ENCODE measurements around the gene XRN2.

DNA sequence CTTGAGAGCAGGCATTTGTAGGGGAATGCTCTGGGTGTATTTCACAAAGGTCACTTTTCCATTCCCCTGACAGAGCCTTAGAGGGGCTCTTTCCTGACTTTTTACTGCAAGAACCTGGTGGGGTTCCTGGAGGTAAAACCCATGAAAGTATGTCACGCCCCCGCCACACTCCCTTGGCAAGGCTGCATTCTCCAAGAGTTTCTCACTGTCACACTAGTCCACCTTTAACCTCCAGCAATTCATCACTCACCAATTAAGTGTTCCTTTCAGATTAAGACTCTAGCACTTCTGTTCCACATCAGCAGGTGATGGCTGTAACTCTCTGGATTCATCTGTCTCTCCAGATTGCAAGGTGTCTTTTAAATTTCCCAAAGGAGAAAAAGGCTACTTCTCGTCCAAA, 126.9 kb downstream of the XRN2 start:
- TF ChIP-seq, protein P1, sequence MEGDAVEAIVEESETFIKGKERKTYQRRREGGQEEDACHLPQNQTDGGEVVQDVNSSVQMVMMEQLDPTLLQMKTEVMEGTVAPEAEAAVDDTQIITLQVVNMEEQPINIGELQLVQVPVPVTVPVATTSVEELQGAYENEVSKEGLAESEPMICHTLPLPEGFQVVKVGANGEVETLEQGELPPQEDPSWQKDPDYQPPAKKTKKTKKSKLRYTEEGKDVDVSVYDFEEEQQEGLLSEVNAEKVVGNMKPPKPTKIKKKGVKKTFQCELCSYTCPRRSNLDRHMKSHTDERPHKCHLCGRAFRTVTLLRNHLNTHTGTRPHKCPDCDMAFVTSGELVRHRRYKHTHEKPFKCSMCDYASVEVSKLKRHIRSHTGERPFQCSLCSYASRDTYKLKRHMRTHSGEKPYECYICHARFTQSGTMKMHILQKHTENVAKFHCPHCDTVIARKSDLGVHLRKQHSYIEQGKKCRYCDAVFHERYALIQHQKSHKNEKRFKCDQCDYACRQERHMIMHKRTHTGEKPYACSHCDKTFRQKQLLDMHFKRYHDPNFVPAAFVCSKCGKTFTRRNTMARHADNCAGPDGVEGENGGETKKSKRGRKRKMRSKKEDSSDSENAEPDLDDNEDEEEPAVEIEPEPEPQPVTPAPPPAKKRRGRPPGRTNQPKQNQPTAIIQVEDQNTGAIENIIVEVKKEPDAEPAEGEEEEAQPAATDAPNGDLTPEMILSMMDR (IDR thresholded peaks at IDR 0.05; ENCODE audit: poor library complexity, severe bottlenecking), result no peak
- TF ChIP-seq POLR2AphosphoS5 (IDR thresholded peaks at IDR 0.05) (no peak), TAF1 (IDR thresholded peaks at IDR 0.05; ENCODE audit: low read depth) (no peak), EZH2 (IDR thresholded peaks at IDR 0.05; ENCODE audit: borderline replicate concordance, insufficient read depth, low read length, poor library complexity, severe bottlenecking) (no peak), EP300 (conservative IDR thresholded peaks at IDR 0.05; ENCODE audit: poor library complexity, severe bottlenecking) (no peak), RAD21 (conservative IDR thresholded peaks at IDR 0.05) (no peak)
- TF ChIP-seq, protein P2, sequence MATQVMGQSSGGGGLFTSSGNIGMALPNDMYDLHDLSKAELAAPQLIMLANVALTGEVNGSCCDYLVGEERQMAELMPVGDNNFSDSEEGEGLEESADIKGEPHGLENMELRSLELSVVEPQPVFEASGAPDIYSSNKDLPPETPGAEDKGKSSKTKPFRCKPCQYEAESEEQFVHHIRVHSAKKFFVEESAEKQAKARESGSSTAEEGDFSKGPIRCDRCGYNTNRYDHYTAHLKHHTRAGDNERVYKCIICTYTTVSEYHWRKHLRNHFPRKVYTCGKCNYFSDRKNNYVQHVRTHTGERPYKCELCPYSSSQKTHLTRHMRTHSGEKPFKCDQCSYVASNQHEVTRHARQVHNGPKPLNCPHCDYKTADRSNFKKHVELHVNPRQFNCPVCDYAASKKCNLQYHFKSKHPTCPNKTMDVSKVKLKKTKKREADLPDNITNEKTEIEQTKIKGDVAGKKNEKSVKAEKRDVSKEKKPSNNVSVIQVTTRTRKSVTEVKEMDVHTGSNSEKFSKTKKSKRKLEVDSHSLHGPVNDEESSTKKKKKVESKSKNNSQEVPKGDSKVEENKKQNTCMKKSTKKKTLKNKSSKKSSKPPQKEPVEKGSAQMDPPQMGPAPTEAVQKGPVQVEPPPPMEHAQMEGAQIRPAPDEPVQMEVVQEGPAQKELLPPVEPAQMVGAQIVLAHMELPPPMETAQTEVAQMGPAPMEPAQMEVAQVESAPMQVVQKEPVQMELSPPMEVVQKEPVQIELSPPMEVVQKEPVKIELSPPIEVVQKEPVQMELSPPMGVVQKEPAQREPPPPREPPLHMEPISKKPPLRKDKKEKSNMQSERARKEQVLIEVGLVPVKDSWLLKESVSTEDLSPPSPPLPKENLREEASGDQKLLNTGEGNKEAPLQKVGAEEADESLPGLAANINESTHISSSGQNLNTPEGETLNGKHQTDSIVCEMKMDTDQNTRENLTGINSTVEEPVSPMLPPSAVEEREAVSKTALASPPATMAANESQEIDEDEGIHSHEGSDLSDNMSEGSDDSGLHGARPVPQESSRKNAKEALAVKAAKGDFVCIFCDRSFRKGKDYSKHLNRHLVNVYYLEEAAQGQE (IDR thresholded peaks at IDR 0.05; ENCODE audit: borderline replicate concordance), result no peak

All from neural cell (in vitro differentiated cells).